Activated CD8-positive, alpha-beta memory T cell treated with anti-CD3 and anti-CD28 coated beads for 24 hours (primary cell): ENCODE results near the gene TM9SF4.
A peak's percentile ranks its signal among the peaks of the same experiment; 100 is the strongest.

Experiments used
- DNase-seq: peaks from one replicate; pipeline ENCODE4 v3.0.0-alpha.2; 2020

The TM9SF4 gene, protein sequence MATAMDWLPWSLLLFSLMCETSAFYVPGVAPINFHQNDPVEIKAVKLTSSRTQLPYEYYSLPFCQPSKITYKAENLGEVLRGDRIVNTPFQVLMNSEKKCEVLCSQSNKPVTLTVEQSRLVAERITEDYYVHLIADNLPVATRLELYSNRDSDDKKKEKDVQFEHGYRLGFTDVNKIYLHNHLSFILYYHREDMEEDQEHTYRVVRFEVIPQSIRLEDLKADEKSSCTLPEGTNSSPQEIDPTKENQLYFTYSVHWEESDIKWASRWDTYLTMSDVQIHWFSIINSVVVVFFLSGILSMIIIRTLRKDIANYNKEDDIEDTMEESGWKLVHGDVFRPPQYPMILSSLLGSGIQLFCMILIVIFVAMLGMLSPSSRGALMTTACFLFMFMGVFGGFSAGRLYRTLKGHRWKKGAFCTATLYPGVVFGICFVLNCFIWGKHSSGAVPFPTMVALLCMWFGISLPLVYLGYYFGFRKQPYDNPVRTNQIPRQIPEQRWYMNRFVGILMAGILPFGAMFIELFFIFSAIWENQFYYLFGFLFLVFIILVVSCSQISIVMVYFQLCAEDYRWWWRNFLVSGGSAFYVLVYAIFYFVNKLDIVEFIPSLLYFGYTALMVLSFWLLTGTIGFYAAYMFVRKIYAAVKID

GRCh38 chr20:32109392-32110172 is at the start of gene TM9SF4:
TM9SF4 (plus strand) TSS chr20:32109714; CDS start chr20:32109741, 27 bp downstream.
- DNase-seq = peak; percentile 99

GRCh38 chr20:32062776-32063170 is 46.7 kb upstream of the TM9SF4 start:
- no peak for DNase-seq

DNA sequence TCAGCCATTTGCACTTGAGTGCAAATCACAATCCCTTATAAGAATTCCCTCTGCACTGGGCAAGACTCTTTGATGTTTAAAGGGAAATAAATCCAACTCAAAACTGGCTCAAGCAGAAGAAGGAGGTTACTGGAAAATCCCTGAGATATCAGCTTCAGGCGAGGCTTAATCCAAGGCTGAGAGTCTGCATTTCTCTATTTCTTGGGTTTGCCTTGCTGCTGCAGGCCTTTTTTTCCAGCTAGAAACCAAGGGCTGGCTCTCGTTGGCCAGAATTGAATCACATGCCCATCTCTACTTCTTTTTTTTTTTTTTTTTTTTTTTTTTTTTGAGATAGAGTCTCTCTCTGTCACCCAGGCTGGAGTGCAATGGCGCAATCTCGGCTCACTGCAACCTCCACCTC is 45.8 kb upstream of the TM9SF4 start:
- DNase-seq = no peak

DNA sequence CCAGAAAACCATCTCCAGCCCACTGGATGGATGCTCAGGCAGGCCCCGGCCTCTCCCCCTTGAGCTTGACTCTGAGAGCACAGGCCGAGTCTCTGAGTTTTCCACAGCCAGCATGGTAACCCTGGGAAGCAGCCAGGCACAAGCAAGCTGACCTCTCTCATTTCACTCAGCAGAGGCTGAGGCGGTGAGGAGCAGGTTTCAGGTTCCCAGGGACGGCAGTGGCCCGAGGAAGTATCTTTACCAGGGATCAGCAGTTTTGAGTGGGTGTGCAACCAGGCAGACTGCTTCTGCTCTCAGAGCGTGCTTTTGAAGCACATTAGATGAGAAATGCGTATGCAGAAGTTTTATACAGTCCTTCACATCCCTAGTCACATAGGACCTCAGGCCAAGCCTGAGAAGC is 44.8 kb upstream of the TM9SF4 start:
- DNase-seq = no peak

GRCh38 chr20:32067234-32067821 is 42.2 kb upstream of the TM9SF4 start:
- no peak for DNase-seq

GRCh38 chr20:32068174-32068573 is 41.3 kb upstream of the TM9SF4 start:
- no peak for DNase-seq

- no peak for DNase-seq
These were observed 39.8 kb upstream of the TM9SF4 start for GRCh38 chr20:32069711-32070110.

GRCh38 chr20:32070282-32070681 is 39.2 kb upstream of the TM9SF4 start:
- DNase-seq = no peak

DNA sequence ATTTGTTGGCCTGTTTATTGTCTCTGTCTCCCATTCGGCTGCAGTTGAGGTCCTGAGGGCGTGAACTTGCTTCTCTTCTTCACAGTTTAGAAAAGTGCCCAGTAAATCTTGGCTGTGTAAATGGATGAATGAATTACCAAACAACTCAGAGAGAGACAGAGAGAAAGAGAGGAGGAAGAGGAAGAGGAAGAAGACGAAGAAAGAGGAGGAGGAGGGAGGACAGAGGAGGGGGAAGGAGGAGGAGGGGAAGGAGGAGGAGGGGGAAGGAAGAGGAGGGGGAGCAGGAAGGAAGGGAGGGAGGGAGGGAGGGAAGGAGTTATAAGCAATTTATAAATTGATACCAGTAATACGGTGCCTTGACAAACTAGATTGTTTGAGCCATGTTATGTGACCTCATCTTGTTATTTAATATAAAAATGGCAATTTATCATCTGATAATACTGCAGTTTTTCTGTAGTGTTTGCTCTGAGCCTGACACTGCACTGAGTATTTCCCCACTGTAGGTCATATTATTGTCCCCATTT is 38.8 kb upstream of the TM9SF4 start:
- DNase-seq = no peak

- no peak for DNase-seq
These were observed 37.9 kb upstream of the TM9SF4 start for GRCh38 chr20:32071395-32072167.

GRCh38 chr20:32072168-32072750 is 37.3 kb upstream of the TM9SF4 start:
- DNase-seq = no peak

GRCh38 chr20:32075534-32075933 is 34.0 kb upstream of the TM9SF4 start:
- DNase-seq = no peak

DNA sequence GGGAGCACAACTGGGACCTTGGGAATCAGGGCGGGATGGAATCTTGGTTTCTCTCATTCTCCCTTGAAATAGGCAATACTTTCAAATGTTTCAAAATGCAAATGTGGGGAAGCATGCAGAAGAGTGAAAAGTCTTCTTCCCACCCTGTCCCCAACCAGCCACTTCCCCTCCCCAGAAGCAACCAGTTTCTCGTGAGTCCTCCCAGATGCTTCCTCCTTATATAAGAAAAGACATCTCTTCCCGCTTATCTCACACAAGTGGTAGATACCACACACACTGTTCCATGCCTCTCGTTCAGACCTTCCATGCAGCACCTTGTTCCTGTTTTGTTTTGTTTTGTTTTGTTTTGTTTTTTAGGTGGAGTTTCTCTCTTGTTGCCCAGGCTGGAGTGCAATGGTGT is 32.3 kb upstream of the TM9SF4 start:
- no peak for DNase-seq

DNA sequence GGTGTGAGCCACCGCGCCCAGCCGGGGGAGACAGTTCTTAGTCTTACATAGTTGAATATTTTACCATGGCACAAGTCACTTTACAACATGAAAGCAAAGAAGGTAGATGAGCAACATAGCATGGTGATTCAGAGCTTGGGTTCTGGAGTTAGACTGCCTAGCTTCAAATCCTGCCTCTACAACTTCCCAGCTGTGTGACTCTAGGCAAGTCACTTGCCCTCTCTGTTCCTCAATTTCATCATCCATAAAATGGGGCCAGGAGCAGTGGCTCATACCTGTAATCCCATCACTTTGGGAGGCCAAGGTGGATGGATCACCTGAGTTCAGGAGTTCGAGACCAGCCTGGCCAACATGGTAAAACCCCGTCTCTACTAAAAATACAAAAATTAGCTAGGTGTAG is 31.2 kb upstream of the TM9SF4 start:
- DNase-seq = no peak

DNA sequence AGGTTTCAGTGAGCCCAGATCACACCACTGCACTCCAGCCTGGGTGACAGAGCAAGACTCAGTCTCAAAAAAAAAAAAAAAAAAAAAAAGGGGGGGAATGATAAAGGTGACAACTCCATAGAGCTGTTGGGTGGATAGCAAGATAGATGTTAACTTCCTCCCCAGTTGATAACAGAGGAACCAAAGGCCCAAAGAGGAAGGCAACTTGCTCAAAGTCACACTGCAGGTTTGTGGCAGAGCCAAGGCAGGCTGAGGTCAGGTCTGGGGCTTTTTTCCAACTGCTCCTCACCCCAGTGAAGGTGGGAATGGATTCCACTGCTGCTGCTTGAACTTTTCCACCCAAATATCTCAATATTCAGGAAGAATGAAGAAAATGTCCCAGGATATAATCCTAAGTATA is 30.7 kb upstream of the TM9SF4 start:
- DNase-seq = no peak

GRCh38 chr20:32079655-32080109 is 29.8 kb upstream of the TM9SF4 start:
- DNase-seq = no peak

DNA sequence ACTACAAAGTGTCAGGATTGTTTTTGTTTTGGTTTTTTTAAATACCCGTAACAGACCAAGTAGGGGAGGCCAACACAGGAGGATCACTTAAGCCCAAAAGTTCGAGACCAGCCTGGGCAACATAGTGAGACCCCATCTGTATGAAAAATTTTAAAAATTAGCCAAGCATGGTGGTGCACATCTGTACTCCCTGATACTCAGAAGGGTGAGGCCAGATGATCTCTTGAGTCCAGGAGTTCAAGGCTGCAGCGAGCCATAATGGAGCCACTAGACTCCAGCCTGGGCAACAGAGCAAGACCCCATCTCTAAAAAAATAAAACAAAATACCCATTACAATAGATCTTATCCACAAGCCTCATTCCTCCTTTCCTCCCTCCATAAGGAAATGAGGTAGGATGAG is 28.7 kb upstream of the TM9SF4 start:
- no peak for DNase-seq

- DNase-seq = no peak
These were observed 26.0 kb upstream of the TM9SF4 start for GRCh38 chr20:32083469-32083868.

DNA sequence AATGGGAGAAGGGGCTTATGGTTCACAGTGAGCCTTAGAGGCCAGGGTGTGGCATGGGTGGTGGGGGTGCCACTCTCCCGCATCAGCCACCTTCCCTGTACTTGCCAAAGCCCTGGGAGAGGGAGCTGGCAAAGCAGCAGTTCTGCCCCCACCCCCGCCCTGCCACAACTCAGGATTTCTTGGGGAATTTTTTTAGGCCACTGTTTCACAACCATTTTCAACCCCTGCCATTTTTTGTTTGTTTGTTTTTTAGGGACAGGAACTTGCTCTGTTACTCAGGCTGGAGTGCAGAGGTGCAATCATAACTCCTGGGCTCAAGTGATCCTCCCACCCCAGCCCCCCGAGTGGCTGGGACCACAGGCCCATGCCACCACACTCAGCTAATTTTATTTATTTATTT is 22.4 kb upstream of the TM9SF4 start:
- DNase-seq = no peak

DNA sequence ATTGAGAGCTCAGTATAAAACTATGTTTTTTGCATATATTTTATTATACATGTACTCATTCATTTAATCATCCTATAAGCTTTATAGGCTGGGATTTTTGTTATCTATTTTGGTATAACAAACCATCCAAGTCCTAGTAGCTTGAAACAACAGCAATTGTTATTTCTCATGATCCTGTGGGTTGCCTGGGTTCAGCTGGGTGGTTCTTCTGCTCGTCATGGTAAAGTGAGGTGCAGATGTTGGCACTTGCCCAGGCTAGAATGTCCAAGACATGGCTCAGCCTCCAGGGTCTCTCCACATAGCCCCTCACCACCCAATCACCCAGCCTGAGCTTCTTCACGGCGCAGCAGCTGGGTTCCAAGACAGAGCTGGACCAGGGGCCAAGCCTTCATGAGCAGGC is 20.8 kb upstream of the TM9SF4 start:
- DNase-seq = no peak

GRCh38 chr20:32089637-32090362 is 19.7 kb upstream of the TM9SF4 start:
- DNase-seq = no peak
